MM.1S (cell line): ENCODE measurements around the gene NRAP.

Source experiments
- CTCF ChIP-seq: fragments of 300-600 bp; sonication (generic); IDR thresholded peaks from 2 replicates; pipeline ENCODE4 v1.5.1; 2016; ENCODE audit warnings: antibody characterized with exemption, low read length, mixed read lengths
- EZH2 ChIP-seq: fragments of 300-600 bp; sonication (generic); optimal IDR thresholded peaks from 2 replicates; pipeline ENCODE3; 2017; ENCODE audit warnings: low read depth, mild to moderate bottlenecking, antibody characterized with exemption, low read length, mixed read lengths

- TF ChIP-seq EZH2 (no peak), CTCF (no peak)
These were observed 103.8 kb downstream of the NRAP start for GRCh38 chr10:113560071-113560470.
